IPS-15b (cell line): Measurements from ENCODE around the gene CNTN1.

Source experiments
- H3K27me3 ChIP-seq: one replicate; pipeline ENCODE4 v1.6.1; 2013; ENCODE audit warnings: low read length; ENCODE audit not compliant: control insufficient read depth, insufficient read depth
- H3K36me3 ChIP-seq: one replicate; pipeline ENCODE4 v1.6.1; 2013; ENCODE audit warnings: low read length; ENCODE audit not compliant: control insufficient read depth, insufficient read depth
- H3K4me1 ChIP-seq: one replicate; pipeline ENCODE4 v1.6.1; 2013; ENCODE audit warnings: mild to moderate bottlenecking, low read length; ENCODE audit not compliant: control insufficient read depth, insufficient read depth
- H3K4me3 ChIP-seq: one replicate; pipeline ENCODE4 v1.5.1; 2013; ENCODE audit warnings: low read depth, low read length
- H3K9ac ChIP-seq: one replicate; pipeline ENCODE4 v1.6.1; 2013; ENCODE audit warnings: low read depth, mild to moderate bottlenecking, low read length
- H3K9me3 ChIP-seq: one replicate; pipeline ENCODE4 v1.6.1; 2013; ENCODE audit warnings: mild to moderate bottlenecking, low read length; ENCODE audit not compliant: control insufficient read depth, insufficient read depth

Gene CNTN1

DNA sequence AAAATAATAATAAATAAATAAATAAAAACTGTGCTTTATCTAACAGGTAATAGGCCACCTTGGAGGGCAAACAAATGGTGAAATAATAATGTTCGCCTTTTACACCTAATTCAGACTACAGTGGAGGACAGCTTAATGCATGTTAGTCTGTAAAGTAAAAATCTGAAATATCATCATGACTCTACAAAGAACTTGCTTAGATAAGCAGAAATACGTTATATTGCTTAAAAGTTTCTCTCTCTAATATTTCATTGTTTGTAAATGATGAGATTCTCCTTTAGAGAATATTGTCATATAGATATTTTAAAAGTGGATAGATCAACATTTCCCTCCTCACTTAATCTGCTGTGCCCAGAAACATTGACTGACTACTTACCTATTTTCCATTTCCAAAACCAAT is 397.2 kb downstream of the CNTN1 start:
- H3K4me1 ChIP-seq = no peaks in the 10 kb centered on the region
- H3K9ac ChIP-seq = no peak overlapping the region
- no peaks in the 10 kb centered on the region for H3K27me3 ChIP-seq
- peaks cover 2% of the 10 kb centered on the region for H3K9me3 ChIP-seq
- no peak overlapping the region for H3K4me3 ChIP-seq
- H3K36me3 ChIP-seq = no peaks in the 10 kb centered on the region

DNA sequence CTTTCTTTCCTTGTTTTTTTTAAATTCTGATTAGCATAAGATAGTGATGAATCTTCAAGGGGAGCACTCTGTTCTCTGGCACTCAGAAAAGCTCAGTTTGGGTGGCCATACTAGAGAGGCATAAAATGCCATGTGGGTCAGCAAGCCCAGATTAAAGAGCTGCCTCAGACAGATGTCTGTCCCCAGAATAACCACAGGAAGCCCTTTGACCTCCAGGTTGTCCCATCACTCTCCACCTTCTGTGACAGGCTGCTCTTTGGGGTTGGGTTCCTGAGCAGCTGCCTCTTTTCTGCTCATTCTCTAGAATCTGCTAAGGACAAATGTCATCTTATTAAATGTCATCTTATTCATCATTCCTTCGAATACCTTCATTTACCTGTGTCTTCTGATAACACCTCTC is 399.9 kb downstream of the CNTN1 start:
- Histone ChIP-seq H3K9ac (no peak overlapping the region), H3K4me3 (no peak overlapping the region), H3K36me3 (no peaks in the 10 kb centered on the region), H3K27me3 (no peaks in the 10 kb centered on the region), H3K4me1 (no peaks in the 10 kb centered on the region), H3K9me3 (peaks cover 2% of the 10 kb centered on the region)

DNA sequence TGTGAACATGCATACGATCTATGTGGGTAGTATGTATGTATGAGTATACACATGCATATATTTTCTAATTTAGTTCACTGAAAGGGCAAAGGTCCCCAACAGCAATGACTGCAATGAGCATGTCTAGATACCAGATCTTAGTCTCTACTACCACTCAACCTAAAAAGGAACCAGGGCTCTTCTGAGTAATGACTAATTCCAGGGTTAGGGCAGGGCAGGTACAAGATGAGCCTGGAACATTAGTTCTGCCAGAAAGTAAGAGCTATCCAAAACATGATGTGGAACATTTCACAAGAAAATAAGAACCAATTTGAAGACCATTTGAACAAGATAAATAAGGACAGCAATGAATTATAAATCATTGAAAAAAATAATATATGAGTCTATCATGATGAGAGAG is 404.6 kb downstream of the CNTN1 start:
- Histone ChIP-seq H3K9ac (no peak overlapping the region), H3K4me1 (no peaks in the 10 kb centered on the region), H3K4me3 (no peak overlapping the region), H3K27me3 (no peaks in the 10 kb centered on the region), H3K36me3 (no peaks in the 10 kb centered on the region), H3K9me3 (no peaks in the 10 kb centered on the region)

DNA sequence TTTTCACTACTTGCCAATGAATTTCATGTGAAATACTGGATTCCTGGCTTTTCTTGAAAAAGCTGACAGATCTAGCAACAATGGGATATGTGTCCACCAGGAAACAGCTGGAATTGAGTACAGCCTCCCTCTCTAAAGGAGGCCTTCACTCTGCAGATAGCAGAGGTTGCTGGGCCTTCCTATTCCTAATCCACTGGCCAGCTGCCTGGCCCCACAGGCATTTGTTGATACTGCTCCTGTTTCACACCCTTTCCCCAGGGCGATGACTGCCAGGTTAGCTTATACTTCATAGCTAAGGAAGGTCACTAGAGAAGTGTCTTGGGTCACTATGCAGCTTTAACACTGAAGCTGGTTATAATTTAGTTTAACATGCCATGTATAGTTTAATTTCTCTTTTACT is 408.3 kb downstream of the CNTN1 start:
- no peaks in the 10 kb centered on the region for H3K27me3 ChIP-seq
- H3K4me3 ChIP-seq = no peak overlapping the region
- no peak overlapping the region for H3K9ac ChIP-seq
- H3K9me3 ChIP-seq = no peaks in the 10 kb centered on the region
- no peaks in the 10 kb centered on the region for H3K36me3 ChIP-seq
- no peaks in the 10 kb centered on the region for H3K4me1 ChIP-seq

DNA sequence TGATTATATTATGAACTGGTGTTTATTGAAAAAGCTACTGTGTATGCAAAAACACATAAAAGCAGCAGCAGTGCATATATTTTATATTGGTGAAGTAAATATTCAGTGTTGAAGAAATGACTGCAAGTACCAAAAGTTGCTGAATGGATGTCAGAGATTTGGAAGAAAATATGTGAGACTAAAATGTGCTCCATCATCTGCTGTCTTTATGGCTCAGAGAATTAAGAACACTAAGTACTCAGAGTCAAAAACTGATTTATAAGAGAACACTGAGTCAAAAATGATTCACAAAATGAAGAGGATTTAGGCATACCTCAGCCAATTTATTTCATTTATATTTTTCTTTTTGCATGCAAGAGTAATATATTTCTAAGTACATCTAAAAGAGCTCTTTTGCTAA is 409.6 kb downstream of the CNTN1 start:
- Histone ChIP-seq H3K4me3 (no peak overlapping the region), H3K9me3 (no peaks in the 10 kb centered on the region), H3K36me3 (no peaks in the 10 kb centered on the region), H3K27me3 (no peaks in the 10 kb centered on the region), H3K9ac (no peak overlapping the region), H3K4me1 (no peaks in the 10 kb centered on the region)

DNA sequence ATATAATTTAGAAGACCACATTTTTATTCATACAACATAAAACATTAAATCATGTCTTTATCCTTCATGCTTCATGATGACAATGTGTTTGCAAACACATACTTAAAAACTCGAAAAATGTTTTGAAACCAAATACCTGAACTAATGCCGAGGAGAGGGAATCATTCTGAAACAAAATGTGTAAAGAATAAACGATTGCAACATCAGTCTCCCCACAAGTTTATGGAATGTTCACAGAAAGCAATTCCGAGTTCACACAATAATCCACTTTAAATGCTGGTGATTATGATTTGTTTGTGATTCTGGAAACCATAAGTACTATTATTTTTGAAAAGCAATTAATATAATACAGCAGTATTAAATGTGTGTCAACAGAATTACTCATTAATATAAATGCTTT is 411.4 kb downstream of the CNTN1 start:
- no peaks in the 10 kb centered on the region for H3K4me1 ChIP-seq

DNA sequence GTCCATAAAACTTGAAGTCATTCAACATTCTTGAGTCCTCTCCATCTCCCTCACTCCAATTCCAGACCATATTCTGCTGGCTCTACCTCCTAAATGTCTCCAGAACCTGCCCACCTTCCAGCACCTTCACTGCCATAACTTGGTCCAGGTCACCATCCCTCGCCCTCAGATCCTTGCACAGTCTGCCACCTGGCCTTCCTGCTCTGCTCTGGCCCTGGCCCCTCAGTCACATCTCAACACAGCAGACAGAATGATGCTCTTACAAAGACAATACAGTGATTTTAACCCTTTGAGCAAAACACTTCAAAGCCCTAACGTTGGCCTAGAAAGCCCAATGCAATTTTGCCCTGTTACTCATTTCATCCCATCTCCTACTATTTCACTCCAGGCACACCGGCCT is 414.1 kb downstream of the CNTN1 start:
- Histone ChIP-seq H3K4me1 (no peaks in the 10 kb centered on the region), H3K9me3 (no peaks in the 10 kb centered on the region), H3K9ac (no peak overlapping the region), H3K36me3 (no peaks in the 10 kb centered on the region), H3K4me3 (no peak overlapping the region), H3K27me3 (no peaks in the 10 kb centered on the region)

More for the DNA sequence above, 411.4 kb downstream of the CNTN1 start:
- Histone ChIP-seq H3K4me3 (no peak overlapping the region), H3K27me3 (no peaks in the 10 kb centered on the region), H3K9me3 (no peaks in the 10 kb centered on the region), H3K9ac (no peak overlapping the region), H3K36me3 (no peaks in the 10 kb centered on the region)

DNA sequence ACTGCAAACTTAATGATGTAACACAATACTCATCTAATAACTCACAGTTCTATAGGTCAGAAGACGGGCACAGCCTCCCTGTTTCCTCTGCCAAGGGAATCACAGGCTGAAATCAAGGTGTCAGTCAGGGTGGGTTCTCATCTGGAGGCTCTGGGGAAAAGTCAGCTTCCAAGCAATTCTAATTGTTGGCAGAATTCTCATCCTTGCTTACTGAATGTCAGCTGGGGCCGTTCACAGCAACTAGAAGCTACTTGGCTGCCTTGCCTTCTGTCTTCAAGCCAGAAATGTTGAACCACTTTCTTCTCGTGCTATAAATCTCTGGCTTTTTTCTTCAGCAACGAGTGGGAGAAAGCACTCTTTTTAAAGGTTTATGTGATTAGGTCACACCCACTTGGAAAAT is 415.8 kb downstream of the CNTN1 start:
- Histone ChIP-seq H3K4me3 (no peak overlapping the region), H3K27me3 (no peaks in the 10 kb centered on the region), H3K36me3 (no peaks in the 10 kb centered on the region)

DNA sequence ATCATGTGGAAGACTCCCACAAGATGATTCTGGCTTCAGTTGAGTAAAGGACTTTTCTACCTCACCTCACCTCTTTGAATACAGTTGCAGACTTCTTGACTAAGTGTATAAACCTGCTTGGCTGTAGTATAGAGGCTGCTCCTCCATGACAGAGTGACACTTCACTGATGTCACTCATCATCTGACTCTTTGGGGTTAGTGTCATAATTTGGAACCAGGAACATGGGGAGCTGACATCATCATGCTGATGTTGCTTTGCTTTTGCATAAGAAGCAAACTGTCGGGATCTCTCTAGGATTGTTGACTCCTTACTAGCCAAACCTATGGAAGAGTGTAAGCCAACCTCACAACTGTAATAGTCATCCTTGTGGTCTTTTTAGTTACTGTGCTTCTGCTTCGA is 420.7 kb downstream of the CNTN1 start:
- Histone ChIP-seq H3K27me3 (no peaks in the 10 kb centered on the region), H3K9me3 (no peaks in the 10 kb centered on the region), H3K36me3 (no peaks in the 10 kb centered on the region), H3K4me1 (no peaks in the 10 kb centered on the region), H3K4me3 (no peak overlapping the region), H3K9ac (no peak overlapping the region)

More for the DNA sequence above, 415.8 kb downstream of the CNTN1 start:
- H3K4me1 ChIP-seq = no peaks in the 10 kb centered on the region
- no peaks in the 10 kb centered on the region for H3K9me3 ChIP-seq
- no peak overlapping the region for H3K9ac ChIP-seq

DNA sequence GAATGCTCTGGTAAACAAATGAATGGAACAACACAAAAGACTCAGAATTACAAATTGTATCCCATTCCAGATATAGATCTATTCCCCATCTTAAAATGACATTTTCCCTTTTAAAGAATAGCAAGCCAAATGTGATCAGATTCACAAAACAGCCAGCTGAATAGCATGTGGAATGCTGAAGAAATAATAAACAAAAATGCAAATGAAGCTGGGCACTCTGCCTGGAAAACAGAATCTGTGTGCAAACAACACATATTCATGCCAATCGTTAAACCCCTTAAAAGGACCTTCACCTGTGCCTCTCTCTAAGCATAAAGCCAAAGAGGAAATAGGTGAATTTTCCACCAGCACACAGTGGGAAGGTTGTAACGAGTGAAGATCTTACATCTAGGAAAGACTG is 428.0 kb downstream of the CNTN1 start:
- Histone ChIP-seq H3K27me3 (no peaks in the 10 kb centered on the region), H3K9me3 (no peaks in the 10 kb centered on the region), H3K4me3 (no peak overlapping the region), H3K36me3 (no peaks in the 10 kb centered on the region), H3K9ac (no peak overlapping the region), H3K4me1 (no peaks in the 10 kb centered on the region)

DNA sequence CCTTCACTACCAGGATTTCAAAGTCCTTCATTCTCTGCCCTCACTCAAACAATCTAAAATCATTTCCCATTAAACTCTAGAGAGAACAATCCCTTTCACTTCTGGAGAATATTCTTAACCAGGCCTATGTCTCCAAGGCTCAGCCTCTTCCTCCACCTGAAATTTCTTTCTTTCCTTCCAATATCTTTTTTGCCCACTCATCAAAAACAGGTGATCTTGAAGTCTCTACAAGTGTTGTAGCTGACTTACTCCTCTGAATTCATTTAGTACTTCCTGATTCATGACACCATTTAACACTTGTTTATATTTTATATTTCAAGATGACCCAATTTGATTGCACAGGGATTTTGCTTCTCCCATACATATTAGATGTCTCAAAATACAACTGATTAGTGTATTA is 429.1 kb downstream of the CNTN1 start:
- Histone ChIP-seq H3K27me3 (no peaks in the 10 kb centered on the region), H3K36me3 (no peaks in the 10 kb centered on the region), H3K9ac (no peak overlapping the region), H3K4me1 (no peaks in the 10 kb centered on the region), H3K9me3 (no peaks in the 10 kb centered on the region), H3K4me3 (no peak overlapping the region)
